ENCODE data around the gene SH3GL3. TPM values are rescaled to one million over a fixed set of nuclear protein-coding genes. Genes with fewer than 3 reads are reported as not detected.

The SH3GL3 gene
- polyA plus RNA-seq, 1 of the 3 experiments (the other 2 are of a cell fraction): not detected

DNA sequence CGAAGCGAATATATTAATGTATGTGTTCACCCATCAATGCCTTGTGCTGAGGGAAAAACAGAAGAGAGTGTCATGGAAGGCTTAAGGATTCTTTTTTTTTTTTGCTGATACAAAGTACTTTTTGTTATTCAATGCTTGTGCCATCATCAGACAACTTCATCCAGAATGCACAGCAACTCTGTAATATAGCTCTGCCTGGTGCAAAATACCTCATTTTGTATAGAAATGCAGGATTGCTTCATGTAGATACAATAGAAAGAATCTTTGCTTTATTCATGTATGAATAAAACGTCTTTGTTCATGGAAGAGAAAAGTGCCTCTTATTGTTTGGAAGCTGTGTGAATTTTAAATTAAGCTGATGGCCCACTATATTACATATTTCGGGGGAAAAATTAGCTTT lies 62.9 kb downstream of the SH3GL3 start (continued):
- TF ChIP-seq MEF2A (IDR thresholded peaks at IDR 0.05; ENCODE audit: borderline replicate concordance, low read depth) (no peak), SMC3 (IDR thresholded peaks at IDR 0.05; ENCODE audit: low read depth, low read length) (no peak), RAD21 (IDR thresholded peaks at IDR 0.05; ENCODE audit: low read length) (no peak)

DNA sequence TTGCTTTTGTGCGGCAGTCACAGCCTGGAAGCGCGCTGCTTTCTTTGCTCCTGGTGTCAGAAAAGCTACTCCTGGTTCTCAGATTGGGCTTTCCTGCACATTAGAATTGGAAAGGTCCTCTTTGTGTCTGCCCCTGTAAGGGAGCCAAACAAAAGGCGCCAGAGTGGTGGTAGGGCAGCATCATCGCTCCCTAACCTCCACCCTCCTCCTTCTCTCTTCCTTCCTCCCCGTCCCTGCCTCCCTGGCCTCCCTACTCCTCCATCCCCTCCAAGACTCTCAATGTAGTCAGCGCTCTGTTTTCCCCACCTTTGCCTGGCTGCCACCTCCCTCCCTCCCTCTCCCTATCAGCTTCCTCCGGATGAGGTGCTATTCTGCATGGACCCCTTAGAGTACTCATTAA lies 65.3 kb downstream of the SH3GL3 start:
- H3K27me3 ChIP-seq (ENCODE audit: insufficient read depth): no peaks in the 10 kb centered on the region

More for the DNA sequence above, 65.3 kb downstream of the SH3GL3 start:
- Histone ChIP-seq H3F3A (replicated peaks; ENCODE audit: insufficient read depth) (no peaks in the 10 kb centered on the region), H3K4me2 (no peak overlapping the region), H3K36me3 (replicated peaks in 1 of 2; ENCODE audit: control insufficient read depth in 1 of 2, insufficient read depth in 2 of 2, low read length in 1 of 2) (no peaks in the 10 kb centered on the region), H3K4me1 (ENCODE audit: control insufficient read depth in 1 of 2, insufficient read depth in 2 of 2, low read depth in 1 of 2, low read length in 1 of 2) (no peaks in the 10 kb centered on the region), H3K9me3 (no peaks in the 10 kb centered on the region), H4K20me1 (ENCODE audit: insufficient read depth) (no peaks in the 10 kb centered on the region), H3K4me3 (ENCODE audit: low read depth in 2 of 2, low read length in 1 of 2) (no peak overlapping the region), H3K79me2 (ENCODE audit: insufficient read depth) (no peaks in the 10 kb centered on the region), H3K9me2 (no peaks in the 10 kb centered on the region), H3K9ac (no peak overlapping the region), H3K27ac (ENCODE audit: low read depth in 2 of 2, low read length in 1 of 2) (no peak overlapping the region), H2AFZ (ENCODE audit: low read depth) (no peak overlapping the region)
- CTCF ChIA-PET: interaction anchor here (0.9 to 1.3 kb wide), 2 partner anchors 12 to 46 kb away, joined by 3 read pairs; no protein-coding TSS in a partner anchor
- WGBS (ENCODE audit: low lambda C conversion rate): 28% methylated on average over 8 of the region's 8 CpGs
- POLR2A ChIA-PET: no interaction called here
- no peak for TF ChIP-seq RAD21 (IDR thresholded peaks at IDR 0.05; ENCODE audit: low read length)
- no peak for TF ChIP-seq EP300 (IDR thresholded peaks at IDR 0.05; ENCODE audit: borderline replicate concordance in 1 of 2, low read depth in 1 of 2, low read length in 1 of 2)
- TF ChIP-seq, protein P1, sequence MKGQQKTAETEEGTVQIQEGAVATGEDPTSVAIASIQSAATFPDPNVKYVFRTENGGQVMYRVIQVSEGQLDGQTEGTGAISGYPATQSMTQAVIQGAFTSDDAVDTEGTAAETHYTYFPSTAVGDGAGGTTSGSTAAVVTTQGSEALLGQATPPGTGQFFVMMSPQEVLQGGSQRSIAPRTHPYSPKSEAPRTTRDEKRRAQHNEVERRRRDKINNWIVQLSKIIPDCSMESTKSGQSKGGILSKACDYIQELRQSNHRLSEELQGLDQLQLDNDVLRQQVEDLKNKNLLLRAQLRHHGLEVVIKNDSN (IDR thresholded peaks at IDR 0.05; ENCODE audit: borderline replicate concordance, low read depth): no peak
- TF ChIP-seq, protein P2, sequence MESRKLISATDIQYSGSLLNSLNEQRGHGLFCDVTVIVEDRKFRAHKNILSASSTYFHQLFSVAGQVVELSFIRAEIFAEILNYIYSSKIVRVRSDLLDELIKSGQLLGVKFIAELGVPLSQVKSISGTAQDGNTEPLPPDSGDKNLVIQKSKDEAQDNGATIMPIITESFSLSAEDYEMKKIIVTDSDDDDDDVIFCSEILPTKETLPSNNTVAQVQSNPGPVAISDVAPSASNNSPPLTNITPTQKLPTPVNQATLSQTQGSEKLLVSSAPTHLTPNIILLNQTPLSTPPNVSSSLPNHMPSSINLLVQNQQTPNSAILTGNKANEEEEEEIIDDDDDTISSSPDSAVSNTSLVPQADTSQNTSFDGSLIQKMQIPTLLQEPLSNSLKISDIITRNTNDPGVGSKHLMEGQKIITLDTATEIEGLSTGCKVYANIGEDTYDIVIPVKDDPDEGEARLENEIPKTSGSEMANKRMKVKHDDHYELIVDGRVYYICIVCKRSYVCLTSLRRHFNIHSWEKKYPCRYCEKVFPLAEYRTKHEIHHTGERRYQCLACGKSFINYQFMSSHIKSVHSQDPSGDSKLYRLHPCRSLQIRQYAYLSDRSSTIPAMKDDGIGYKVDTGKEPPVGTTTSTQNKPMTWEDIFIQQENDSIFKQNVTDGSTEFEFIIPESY (IDR thresholded peaks at IDR 0.05; ENCODE audit: borderline replicate concordance, low read depth): no peak
- TF ChIP-seq EZH2phosphoT487 (IDR thresholded peaks at IDR 0.05; ENCODE audit: borderline replicate concordance, low read depth): no peak
- no peak for TF ChIP-seq RXRA (IDR thresholded peaks at IDR 0.05; ENCODE audit: borderline replicate concordance, low read depth)
- no peak for TF ChIP-seq CHD2 (IDR thresholded peaks at IDR 0.05; ENCODE audit: low read length, partially characterized antibody)
- no peak for TF ChIP-seq GABPA (IDR thresholded peaks at IDR 0.05; ENCODE audit: low read depth)
- TF ChIP-seq SIN3A (IDR thresholded peaks at IDR 0.05; ENCODE audit: borderline replicate concordance, low read depth, low read length): no peak
- TF ChIP-seq, protein P3, sequence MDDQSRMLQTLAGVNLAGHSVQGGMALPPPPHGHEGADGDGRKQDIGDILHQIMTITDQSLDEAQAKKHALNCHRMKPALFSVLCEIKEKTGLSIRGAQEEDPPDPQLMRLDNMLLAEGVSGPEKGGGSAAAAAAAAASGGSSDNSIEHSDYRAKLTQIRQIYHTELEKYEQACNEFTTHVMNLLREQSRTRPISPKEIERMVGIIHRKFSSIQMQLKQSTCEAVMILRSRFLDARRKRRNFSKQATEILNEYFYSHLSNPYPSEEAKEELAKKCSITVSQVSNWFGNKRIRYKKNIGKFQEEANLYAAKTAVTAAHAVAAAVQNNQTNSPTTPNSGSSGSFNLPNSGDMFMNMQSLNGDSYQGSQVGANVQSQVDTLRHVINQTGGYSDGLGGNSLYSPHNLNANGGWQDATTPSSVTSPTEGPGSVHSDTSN (IDR thresholded peaks at IDR 0.05): no peak
- TF ChIP-seq SMC3 (IDR thresholded peaks at IDR 0.05; ENCODE audit: low read depth, low read length): no peak
- TF ChIP-seq, protein P4, sequence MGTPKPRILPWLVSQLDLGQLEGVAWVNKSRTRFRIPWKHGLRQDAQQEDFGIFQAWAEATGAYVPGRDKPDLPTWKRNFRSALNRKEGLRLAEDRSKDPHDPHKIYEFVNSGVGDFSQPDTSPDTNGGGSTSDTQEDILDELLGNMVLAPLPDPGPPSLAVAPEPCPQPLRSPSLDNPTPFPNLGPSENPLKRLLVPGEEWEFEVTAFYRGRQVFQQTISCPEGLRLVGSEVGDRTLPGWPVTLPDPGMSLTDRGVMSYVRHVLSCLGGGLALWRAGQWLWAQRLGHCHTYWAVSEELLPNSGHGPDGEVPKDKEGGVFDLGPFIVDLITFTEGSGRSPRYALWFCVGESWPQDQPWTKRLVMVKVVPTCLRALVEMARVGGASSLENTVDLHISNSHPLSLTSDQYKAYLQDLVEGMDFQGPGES (IDR thresholded peaks at IDR 0.05; ENCODE audit: low read depth, low read length): no peak
- TF ChIP-seq, protein P5, sequence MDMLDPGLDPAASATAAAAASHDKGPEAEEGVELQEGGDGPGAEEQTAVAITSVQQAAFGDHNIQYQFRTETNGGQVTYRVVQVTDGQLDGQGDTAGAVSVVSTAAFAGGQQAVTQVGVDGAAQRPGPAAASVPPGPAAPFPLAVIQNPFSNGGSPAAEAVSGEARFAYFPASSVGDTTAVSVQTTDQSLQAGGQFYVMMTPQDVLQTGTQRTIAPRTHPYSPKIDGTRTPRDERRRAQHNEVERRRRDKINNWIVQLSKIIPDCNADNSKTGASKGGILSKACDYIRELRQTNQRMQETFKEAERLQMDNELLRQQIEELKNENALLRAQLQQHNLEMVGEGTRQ (IDR thresholded peaks at IDR 0.05; ENCODE audit: borderline replicate concordance, low read depth, low read length): no peak
- TF ChIP-seq JUND (IDR thresholded peaks at IDR 0.05): no peak
- no peak for TF ChIP-seq RFX5 (IDR thresholded peaks at IDR 0.05; ENCODE audit: low read length)
- no peak for TF ChIP-seq FOXJ3 (CRISPR knock-in tag; IDR thresholded peaks at IDR 0.05)
- DNase-seq: no peak

Measured in SK-N-SH (cell line).